ENCODE data around the gene CERK. TPM values are rescaled to one million over a fixed set of nuclear protein-coding genes. Genes with fewer than 3 reads are reported as not detected.

The CERK gene
- total and polyA plus RNA-seq, 9 of the 15 experiments (the other 6 are each of a cell fraction or from before 2014, with no cell fraction given) = 1.1 to 14.9 (median 8.7) TPM

- ATAC-seq = peak; percentile 94
- peak; percentile 75; the same call in 1 of the 2 replicates for TF ChIP-seq SMARCA4 (IDR thresholded peaks at IDR 0.05)
- TF ChIP-seq PTBP1 (IDR thresholded peaks at IDR 0.05; ENCODE audit: low read depth, low read length) = no peak
- no peak for TF ChIP-seq CCNT2 (IDR thresholded peaks at IDR 0.05; ENCODE audit: borderline replicate concordance, extremely low read depth, insufficient read length, low read depth, low read length)
- no peak for TF ChIP-seq SAFB (IDR thresholded peaks at IDR 0.05; ENCODE audit: borderline replicate concordance, low read depth, low read length)
- TF ChIP-seq E2F6 (IDR thresholded peaks at IDR 0.05; ENCODE audit: borderline replicate concordance in 1 of 2, extremely low read depth in 1 of 2, insufficient read depth in 1 of 2, insufficient read length in 1 of 2, low read depth in 1 of 2, low read length in 1 of 2, poor library complexity in 1 of 2, severe bottlenecking in 1 of 2) = peak in 1 of 2 experiments; percentile 33
- no peak for TF ChIP-seq ZNF274 (IDR thresholded peaks at IDR 0.05; ENCODE audit: borderline replicate concordance, low read depth, low read length)
- TF ChIP-seq ZNF398 (CRISPR knock-in tag; IDR thresholded peaks at IDR 0.05) = no peak
- no peak for TF ChIP-seq DEAF1 (CRISPR knock-in tag; IDR thresholded peaks at IDR 0.05)
- no peak for TF ChIP-seq SETDB1 (IDR thresholded peaks at IDR 0.05; ENCODE audit: low read length)
- no peak for TF ChIP-seq LCOR (CRISPR knock-in tag; IDR thresholded peaks at IDR 0.05)
- TF ChIP-seq HCFC1 (IDR thresholded peaks at IDR 0.05; ENCODE audit: low read depth, low read length) = no peak
- TF ChIP-seq ZNF212 (CRISPR knock-in tag; IDR thresholded peaks at IDR 0.05) = no peak
- no peak for TF ChIP-seq GTF2B (IDR thresholded peaks at IDR 0.05; ENCODE audit: extremely low read depth, insufficient read length)
- TF ChIP-seq MED1 (CRISPR knock-in tag; IDR thresholded peaks at IDR 0.05; ENCODE audit: borderline replicate concordance) = no peak
- no peak for TF ChIP-seq SMAD1 (IDR thresholded peaks at IDR 0.05; ENCODE audit: low read depth, low read length, partially characterized antibody)
- no peak for TF ChIP-seq NELFE (IDR thresholded peaks at IDR 0.05; ENCODE audit: insufficient read depth, insufficient read length)
Observed at GRCh38 chr22:46754110-46754799, 16.2 kb upstream of the CERK start.

More at GRCh38 chr22:46754110-46754799, 16.2 kb upstream of the CERK start:
- Histone ChIP-seq H3K9me1 (ENCODE audit: control insufficient read depth, insufficient read depth, low read length) (no peaks in the 10 kb centered on the region), H3K36me3 (ENCODE audit: control insufficient read depth, insufficient read depth, low read length) (0 out of 3 replicates have a peak, but pooled peaks cover 3% of the 10 kb centered on the region), H3K4me1 (replicated peaks in 1 of 2; ENCODE audit: control insufficient read depth in 2 of 2, insufficient read depth in 2 of 2, low read length in 2 of 2) (peaks cover 20 to 25% of the 10 kb centered on the region in 2 experiments), H2AFZ (ENCODE audit: low read depth, low read length) (peak overlapping the region; percentile 97), H3K4me3 (no peak overlapping the region), H3K79me2 (ENCODE audit: control insufficient read depth, insufficient read depth, low read length) (no peaks in the 10 kb centered on the region), H3K9ac (ENCODE audit: insufficient read depth in 1 of 2, low read depth in 2 of 2, low read length in 2 of 2) (peak overlapping the region; percentile 73 to 74; a peak in 3 of 4 replicates), H4K20me1 (replicated peaks; ENCODE audit: control insufficient read depth, insufficient read depth, low read length) (no peaks in the 10 kb centered on the region), H3K27ac (ENCODE audit: extremely low read depth, low read depth, low read length) (peak overlapping the region; percentile 99), H3K4me2 (ENCODE audit: insufficient read depth, low read length) (peak overlapping the region; percentile 84), H3K27me3 (ENCODE audit: control insufficient read depth in 2 of 2, insufficient read depth in 2 of 2, low read length in 2 of 2) (no peaks in the 10 kb centered on the region), H3K9me3 (replicated peaks; ENCODE audit: control insufficient read depth, insufficient read depth, low read depth, low read length) (peaks cover 10% of the 10 kb centered on the region)
- POLR2A ChIA-PET = interaction anchor here (0.6 to 4.0 kb wide), 3 partner anchors 7 to 298 kb away, joined by 3 to 27 read pairs (median 3); partner anchors contain the start of gene TBC1D22A
- FAIRE-seq (peak; percentile 98), DNase-seq (ENCODE audit: extremely low read depth in 1 of 4, low spot score in 3 of 4) (peak; percentile 62 to 83 (median 72))
- intact Hi-C loops (cut with micrococcal nuclease) (no loop called here), in situ Hi-C loops (cut with MboI) (no loop called here)
- CTCF ChIA-PET (ENCODE audit: low intra/inter-chr PET ratio) = no interaction called here
- BruUV-seq (replicated peaks) = no TSS peak
- 5% methylated on average over 14 of the region's 14 CpGs for WGBS (ENCODE audit: insufficient coverage, low coverage, missing lambda C conversion rate)
